Heart left ventricle (tissue), 16 donors: ENCODE measurements around the gene AAMDC. TPM values are rescaled to one million over a fixed set of nuclear protein-coding genes. Genes with fewer than 3 reads are reported as not detected.
"Not testable (repeated sequence)": the region's sequence is repeated elsewhere in the genome, so short reads cannot be mapped to it uniquely, and the experiment has no call there.

Source experiments
- ATAC-seq, 4 donors: fragments of 200-7000 bp; cut with Tn5 transposase; one replicate each; pipeline ENCODE4 v1.9.1; 2020 to 2022; ENCODE audit warnings: moderate library complexity in 4 of 4, mild to moderate bottlenecking in 3 of 4, moderate number of reproducible peaks in 1 of 4
- DNase-seq, 5 donors: peaks; one replicate each; pipeline ENCODE4 v3.0.0-alpha.2; 2020
- H3K27ac ChIP-seq, 12 donors: fragments of 200-600 bp; sonication (generic) in 4 of 12; one replicate each; pipeline versions ENCODE4 v1.5.0 to v1.8.0; 2016 to 2022; ENCODE audit warnings: mild to moderate bottlenecking in 2 of 12
- H3K27me3 ChIP-seq, 9 donors: fragments of 200-600 bp; sonication (generic) in 2 of 9; one replicate each; pipeline versions ENCODE4 v1.5.1 to v1.8.0; 2016 to 2022; ENCODE audit warnings: mild to moderate bottlenecking in 3 of 9
- H3K36me3 ChIP-seq, 9 donors: fragments of 200-600 bp; sonication (generic) in 2 of 9; one replicate each; pipeline versions ENCODE4 v1.5.0 to v1.8.0; 2018 to 2022; ENCODE audit warnings: mild to moderate bottlenecking in 2 of 9
- H3K4me1 ChIP-seq, 12 donors: fragments of 200-600 bp; sonication (generic) in 4 of 12; one replicate each; pipeline versions ENCODE4 v1.5.0 to v1.8.0; 2016 to 2022; ENCODE audit warnings: mild to moderate bottlenecking in 3 of 12
- H3K4me3 ChIP-seq, 12 donors: fragments of 200-600 bp; sonication (generic) in 4 of 12; one replicate each; pipeline versions ENCODE4 v1.5.0 to v1.8.0; 2017 to 2022; ENCODE audit warnings: mild to moderate bottlenecking in 9 of 12, moderate library complexity in 4 of 12
- H3K9me3 ChIP-seq, 12 donors: fragments of 200-600 bp; sonication (generic) in 4 of 12; one replicate each; pipeline versions ENCODE4 v1.5.0 to v1.8.0; 2016 to 2022; ENCODE audit warnings: mild to moderate bottlenecking in 1 of 12
- CTCF ChIP-seq, 12 donors: fragments of 200-600 bp; sonication (generic) in 4 of 12; IDR thresholded peaks; one replicate each; pipeline versions ENCODE4 v1.5.0 to v1.8.0; 2018 to 2022; ENCODE audit warnings: antibody characterized with exemption in 12 of 12, mild to moderate bottlenecking in 5 of 12
- POLR2A ChIP-seq, 2 donors: fragments of 450-650 bp; IDR thresholded peaks; one replicate each; pipeline ENCODE4 v1.6.1; 2017; ENCODE audit warnings: antibody characterized with exemption in 2 of 2, mild to moderate bottlenecking in 2 of 2, moderate library complexity in 2 of 2
- WGBS, 4 donors: extraction: QIAGEN DNeasy Blood & Tissue Kit in 2 of 4; methylation state at CpG; one replicate each; pipeline versions ENCODE4 v1.1.5 to v1.1.7; 2013 to 2018; 5-methylcytosine and 5-hydroxymethylcytosine counted together
- intact Hi-C, 10 donors: fragments of 100-400 bp; cut with DNase I; formaldehyde crosslinking; loops; one replicate each; pipeline versions ENCODE4 v1.11.1 to v1.14.2; 2022
- polyA plus RNA-seq, 2 donors: library from polyadenylated mRNA; stranded (reverse); fragments of 200-250 nt; gene quantifications; one replicate each; pipeline ENCODE4 v1.2.3, GENCODE V29; 2013
- total RNA-seq, 9 donors: library from RNA; depleted of rRNA in 2 of 9; stranded (reverse); fragments of >200 nt in 2 of 9; fragmentation: NEBNext Ultra II Directional in 3 of 9; extraction: Animal tissue kit (Norgen Biotek cat#: 25700) in 3 of 9; gene quantifications; one replicate each; pipeline versions ENCODE4 v1.1.0 to v1.2.4, GENCODE V29; 2016 to 2023
- donor health status: ischemic (EF 13 %, LVEDD 7.1; RV severe dilation, severe dysfunction).
- donor health status: healthy with polysubstance abuse.
- donor health status: DM: no; HTN: yes; CAD: no.
- donor health status: DM: no; HTN: no; CAD: no.
- donor health status: ischemic (EF 25% LVEDD 6.9; RV normal size, moderate dysfunction).
- donor health status: ischemic (EF 25% LVEDD 5.7; RV mildly dilated, moderate dysfunction).
- donor health status: healthy.
- donor health status: DM: yes; HTN: yes; CAD: no.
- donor health status: ischemic (EF 35%, LVEDD 5.7; RV mildly dilated, moderate dysfunction).
- donor health status: nonischemic (EF 11% LVEDD 7.7; RV severe dilation, severe dysfunction).
- donor health status: DM: yes; HTN: yes; CAD: no.
- donor health status: PGD.
- donor health status: ischemic (EF 29% LVEDD 5.4; RV normal size, mild dysfunction).
- donor health status: nonischemic (EF 23%, LVEDD 6.1; RV moderate dilation, normal function).

The AAMDC gene
- total and polyA plus RNA-seq, 11 donors, result 56.9 to 337 (median 99.7) TPM

GRCh38 chr11:77854838-77855237 lies 33.9 kb downstream of the AAMDC start:
- no peak overlapping the region for H3K4me3 ChIP-seq
- ATAC-seq, result no peak
- intact Hi-C loops, result no loop called here
- no peaks in the 10 kb centered on the region for H3K27me3 ChIP-seq
- H3K9me3 ChIP-seq, result peaks cover 0 to 14% (median 6%) of the 10 kb centered on the region in 12 donors
- H3K36me3 ChIP-seq, result peaks cover 0 to 73% (median 39%) of the 10 kb centered on the region in 9 donors
- WGBS, 4 donors, result 94 to 100% (median 99%) methylated on average over 2 of the region's 2 CpGs
- H3K4me1 ChIP-seq, result peaks cover 0 to under 1% (median 0%) of the 10 kb centered on the region in 12 donors
- H3K27ac ChIP-seq, result no peak overlapping the region
- no peak for DNase-seq
- TF ChIP-seq CTCF (IDR thresholded peaks at IDR 0.05) (no peak), POLR2A (IDR thresholded peaks at IDR 0.05) (no peak)

- H3K9me3 ChIP-seq, result peaks cover 0 to 14% (median 6%) of the 10 kb centered on the region in 12 donors
- H3K27ac ChIP-seq, H3K4me1 ChIP-seq, ATAC-seq, DNase-seq, intact Hi-C loops, H3K27me3 ChIP-seq, H3K4me3 ChIP-seq: not testable (repeated sequence)
- WGBS, 4 donors, result 93 to 97% (median 94%) methylated on average over 10 of the region's 10 CpGs
- peaks cover 0 to 56% (median 39%) of the 10 kb centered on the region in 9 donors for H3K36me3 ChIP-seq
These were observed 37.0 kb downstream of the AAMDC start for GRCh38 chr11:77857906-77858457.

GRCh38 chr11:77861444-77861843 lies 40.5 kb downstream of the AAMDC start:
- 93 to 96% (median 95%) methylated on average over 10 of the region's 10 CpGs for WGBS, 4 donors
- H3K27ac ChIP-seq, H3K9me3 ChIP-seq, H3K4me3 ChIP-seq, intact Hi-C loops, H3K27me3 ChIP-seq, ATAC-seq, DNase-seq: not testable (repeated sequence)
- H3K4me1 ChIP-seq, result peaks cover 0 to 20% (median 6%) of the 10 kb centered on the region in 12 donors
- peaks cover 0 to 46% (median 16%) of the 10 kb centered on the region in 9 donors for H3K36me3 ChIP-seq

GRCh38 chr11:77865805-77866204 lies 44.9 kb downstream of the AAMDC start:
- peak overlapping the region in 3 of 12 donors; percentile 8 to 37 (median 31) for H3K27ac ChIP-seq

GRCh38 chr11:77866336-77866735 lies 45.4 kb downstream of the AAMDC start:
- DNase-seq (no peak), ATAC-seq (no peak)
- Histone ChIP-seq H3K27me3 (no peaks in the 10 kb centered on the region), H3K4me3 (no peak overlapping the region), H3K27ac (no peak overlapping the region), H3K9me3 (no peaks in the 10 kb centered on the region), H3K36me3 (peaks cover 0 to 52% (median 20%) of the 10 kb centered on the region in 9 donors), H3K4me1 (peaks cover 0 to 17% (median 6%) of the 10 kb centered on the region in 12 donors)
- TF ChIP-seq POLR2A (IDR thresholded peaks at IDR 0.05) (no peak), CTCF (IDR thresholded peaks at IDR 0.05) (no peak)
- 85 to 97% (median 92%) methylated on average over 1 of the region's 1 CpG for WGBS, 4 donors
- intact Hi-C loops, result no loop called here

More at GRCh38 chr11:77865805-77866204, 44.9 kb downstream of the AAMDC start:
- Histone ChIP-seq H3K4me1 (peaks cover 0 to 17% (median 6%) of the 10 kb centered on the region in 12 donors), H3K4me3 (no peak overlapping the region), H3K36me3 (peaks cover 0 to 47% (median 15%) of the 10 kb centered on the region in 9 donors), H3K9me3 (no peaks in the 10 kb centered on the region), H3K27me3 (no peaks in the 10 kb centered on the region)
- ATAC-seq, result peak in 2 of 4 donors; percentile 34
- TF ChIP-seq POLR2A (IDR thresholded peaks at IDR 0.05) (no peak), CTCF (IDR thresholded peaks at IDR 0.05) (no peak)
- no peak for DNase-seq
- WGBS, 4 donors, result 46 to 62% (median 57%) methylated on average over 1 of the region's 1 CpG
- intact Hi-C loops, result no loop called here
